ENCODE results near the gene SLC35G2. TPM values are rescaled to one million over a fixed set of nuclear protein-coding genes. Genes with fewer than 3 reads are reported as not detected.

The SLC35G2 gene
- 15.6 and 25.0 TPM in 2 replicates for total RNA-seq (2014; rRNA removed; shearing (Covaris generic))

GRCh38 chr3:136818769-136819391, at the start of gene SLC35G2:
TSS of gene SLC35G2 (plus strand) at chr3:136819126. CDS start at chr3:136854461, 35,335 bp downstream.
- peak; percentile 85 for DNase-seq (ENCODE audit: low read depth)

- DNase-seq (ENCODE audit: low read depth) = no peak
Measured at GRCh38 chr3:136772709-136773108, 46.2 kb upstream of the SLC35G2 start.

GRCh38 chr3:136778865-136779264, 40.1 kb upstream of the SLC35G2 start:
- no peak for DNase-seq (ENCODE audit: low read depth)

- DNase-seq (ENCODE audit: low read depth) = no peak
Measured at GRCh38 chr3:136780741-136781140, 38.2 kb upstream of the SLC35G2 start.

- no peak for DNase-seq (ENCODE audit: low read depth)
Measured at GRCh38 chr3:136783708-136784191, 35.2 kb upstream of the SLC35G2 start.

- DNase-seq (ENCODE audit: low read depth) = peak; percentile 36
Measured at GRCh38 chr3:136787349-136787748, 31.6 kb upstream of the SLC35G2 start.

GRCh38 chr3:136788154-136788553, 30.8 kb upstream of the SLC35G2 start:
- no peak for DNase-seq (ENCODE audit: low read depth)

GRCh38 chr3:136789976-136790375, 28.9 kb upstream of the SLC35G2 start:
- no peak for DNase-seq (ENCODE audit: low read depth)

- DNase-seq (ENCODE audit: low read depth) = no peak
Measured at GRCh38 chr3:136790786-136791185, 28.1 kb upstream of the SLC35G2 start.

- no peak for DNase-seq (ENCODE audit: low read depth)
Measured at GRCh38 chr3:136792556-136793330, 26.2 kb upstream of the SLC35G2 start.

- peak; percentile 48 for DNase-seq (ENCODE audit: low read depth)
Measured at GRCh38 chr3:136801146-136801545, 17.8 kb upstream of the SLC35G2 start.

- peak; percentile 35 for DNase-seq (ENCODE audit: low read depth)
Measured at GRCh38 chr3:136802481-136802996, 16.4 kb upstream of the SLC35G2 start.

GRCh38 chr3:136804141-136804540, 14.8 kb upstream of the SLC35G2 start:
- no peak for DNase-seq (ENCODE audit: low read depth)

- no peak for DNase-seq (ENCODE audit: low read depth)
Measured at GRCh38 chr3:136804813-136805212, 14.1 kb upstream of the SLC35G2 start.

- DNase-seq (ENCODE audit: low read depth) = no peak
Measured at GRCh38 chr3:136805795-136806194, 13.1 kb upstream of the SLC35G2 start.

GRCh38 chr3:136811701-136812100, 7.2 kb upstream of the SLC35G2 start:
- DNase-seq (ENCODE audit: low read depth) = no peak

- DNase-seq (ENCODE audit: low read depth) = peak; percentile 12
Measured at GRCh38 chr3:136817448-136817847, 1.5 kb upstream of the SLC35G2 start.

- DNase-seq (ENCODE audit: low read depth) = peak; percentile 96
Measured at GRCh38 chr3:136818191-136818768, 646 bp upstream of the SLC35G2 start.

- DNase-seq (ENCODE audit: low read depth) = peak; percentile 85
Measured at GRCh38 chr3:136819392-136819730, 435 bp downstream of the SLC35G2 start.

GRCh38 chr3:136819731-136820679, 1.1 kb downstream of the SLC35G2 start:
- peak; percentile 75 for DNase-seq (ENCODE audit: low read depth)

- DNase-seq (ENCODE audit: low read depth) = no peak
Measured at GRCh38 chr3:136831461-136831860, 12.5 kb downstream of the SLC35G2 start.
